Sigmoid colon (tissue), 4 donors: ENCODE measurements around the gene GABARAPL2.
"Not testable (repeated sequence)": the region's sequence is repeated elsewhere in the genome, so short reads cannot be mapped to it uniquely, and the experiment has no call there.

Source experiments
- EP300 ChIP-seq, 4 donors: sonication (generic); formaldehyde crosslinking; IDR thresholded peaks; one replicate each; pipeline ENCODE4 v1.6.1; 2017; ENCODE audit warnings: antibody characterized with exemption in 4 of 4
- POLR2A ChIP-seq, 2 donors: fragments of 450-650 bp; IDR thresholded peaks; one replicate each; pipeline ENCODE4 v1.6.1; 2016; ENCODE audit warnings: antibody characterized with exemption in 2 of 2, mild to moderate bottlenecking in 2 of 2, moderate library complexity in 2 of 2
- POLR2AphosphoS5 ChIP-seq, 4 donors: sonication (generic); formaldehyde crosslinking; IDR thresholded peaks; one replicate each; pipeline ENCODE4 v1.6.1; 2017; ENCODE audit warnings: antibody characterized with exemption in 4 of 4
- TF ChIP-seq, protein P1 (sequence below), 4 experiments: fragments of 450-650 bp in 3 of 4; fragments of 200-600 bp in 1 of 4; IDR thresholded peaks; one replicate each; pipeline ENCODE4 v1.5.1; 2016 to 2019; ENCODE audit warnings: antibody characterized with exemption in 4 of 4, mild to moderate bottlenecking in 3 of 4, moderate library complexity in 2 of 4

DNA sequence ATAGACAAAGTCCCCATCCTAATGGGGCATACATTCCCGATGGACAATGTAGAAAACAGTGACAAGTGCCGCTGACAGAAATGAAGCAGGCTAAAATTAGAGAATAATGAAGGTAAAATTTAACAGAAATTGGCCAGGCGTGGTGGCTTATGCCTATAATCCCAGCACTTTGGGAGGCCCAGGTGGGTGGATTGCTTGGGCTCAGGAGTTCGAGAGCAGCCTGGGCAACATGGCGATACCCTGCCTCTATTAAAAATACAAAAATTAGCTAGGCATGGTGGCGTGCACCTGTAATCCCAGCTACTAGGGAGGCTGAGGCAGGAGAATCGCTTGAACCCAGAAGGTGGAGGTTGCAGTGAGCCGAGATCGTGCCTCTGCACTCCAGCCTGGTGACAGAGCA lies 17.7 kb upstream of the GABARAPL2 start:
- TF ChIP-seq, protein P1, sequence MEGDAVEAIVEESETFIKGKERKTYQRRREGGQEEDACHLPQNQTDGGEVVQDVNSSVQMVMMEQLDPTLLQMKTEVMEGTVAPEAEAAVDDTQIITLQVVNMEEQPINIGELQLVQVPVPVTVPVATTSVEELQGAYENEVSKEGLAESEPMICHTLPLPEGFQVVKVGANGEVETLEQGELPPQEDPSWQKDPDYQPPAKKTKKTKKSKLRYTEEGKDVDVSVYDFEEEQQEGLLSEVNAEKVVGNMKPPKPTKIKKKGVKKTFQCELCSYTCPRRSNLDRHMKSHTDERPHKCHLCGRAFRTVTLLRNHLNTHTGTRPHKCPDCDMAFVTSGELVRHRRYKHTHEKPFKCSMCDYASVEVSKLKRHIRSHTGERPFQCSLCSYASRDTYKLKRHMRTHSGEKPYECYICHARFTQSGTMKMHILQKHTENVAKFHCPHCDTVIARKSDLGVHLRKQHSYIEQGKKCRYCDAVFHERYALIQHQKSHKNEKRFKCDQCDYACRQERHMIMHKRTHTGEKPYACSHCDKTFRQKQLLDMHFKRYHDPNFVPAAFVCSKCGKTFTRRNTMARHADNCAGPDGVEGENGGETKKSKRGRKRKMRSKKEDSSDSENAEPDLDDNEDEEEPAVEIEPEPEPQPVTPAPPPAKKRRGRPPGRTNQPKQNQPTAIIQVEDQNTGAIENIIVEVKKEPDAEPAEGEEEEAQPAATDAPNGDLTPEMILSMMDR (IDR thresholded peaks at IDR 0.05): not testable (repeated sequence)
- not testable (repeated sequence) for TF ChIP-seq POLR2AphosphoS5, POLR2A, EP300 (IDR thresholded peaks at IDR 0.05)
